GM12874 (cell line): ENCODE measurements around the gene ADCY7.

Experiments used
- TF ChIP-seq, protein P1 (sequence below): IDR thresholded peaks from 2 replicates; pipeline ENCODE4 v1.5.1; 2011; ENCODE audit warnings: low read depth, mild to moderate bottlenecking, control low read depth, low read length, moderate library complexity; ENCODE audit not compliant: insufficient read depth

ADCY7 gene

DNA sequence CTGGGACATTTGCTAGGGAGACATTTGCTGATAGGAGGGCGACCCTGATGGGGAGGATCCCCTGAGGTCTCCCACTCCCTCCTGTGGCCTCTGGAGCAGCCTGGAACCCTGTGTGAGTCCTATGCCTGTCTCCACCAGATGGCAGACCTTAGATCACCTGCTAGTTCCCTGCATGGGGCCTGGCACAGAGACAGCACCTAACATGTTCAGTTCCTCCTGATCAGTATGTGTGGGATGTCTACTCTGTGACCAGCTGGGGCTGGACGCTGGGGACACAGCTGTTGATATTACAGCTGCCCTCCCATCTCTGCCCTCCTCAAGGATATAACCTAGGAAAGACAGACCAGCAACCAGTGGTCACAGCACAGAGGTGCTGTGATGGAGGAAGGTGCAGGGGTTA lies 1.1 kb upstream of the ADCY7 start:
- TF ChIP-seq, protein P1, sequence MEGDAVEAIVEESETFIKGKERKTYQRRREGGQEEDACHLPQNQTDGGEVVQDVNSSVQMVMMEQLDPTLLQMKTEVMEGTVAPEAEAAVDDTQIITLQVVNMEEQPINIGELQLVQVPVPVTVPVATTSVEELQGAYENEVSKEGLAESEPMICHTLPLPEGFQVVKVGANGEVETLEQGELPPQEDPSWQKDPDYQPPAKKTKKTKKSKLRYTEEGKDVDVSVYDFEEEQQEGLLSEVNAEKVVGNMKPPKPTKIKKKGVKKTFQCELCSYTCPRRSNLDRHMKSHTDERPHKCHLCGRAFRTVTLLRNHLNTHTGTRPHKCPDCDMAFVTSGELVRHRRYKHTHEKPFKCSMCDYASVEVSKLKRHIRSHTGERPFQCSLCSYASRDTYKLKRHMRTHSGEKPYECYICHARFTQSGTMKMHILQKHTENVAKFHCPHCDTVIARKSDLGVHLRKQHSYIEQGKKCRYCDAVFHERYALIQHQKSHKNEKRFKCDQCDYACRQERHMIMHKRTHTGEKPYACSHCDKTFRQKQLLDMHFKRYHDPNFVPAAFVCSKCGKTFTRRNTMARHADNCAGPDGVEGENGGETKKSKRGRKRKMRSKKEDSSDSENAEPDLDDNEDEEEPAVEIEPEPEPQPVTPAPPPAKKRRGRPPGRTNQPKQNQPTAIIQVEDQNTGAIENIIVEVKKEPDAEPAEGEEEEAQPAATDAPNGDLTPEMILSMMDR, result peak; percentile 46; the same call in 1 of the 2 replicates

DNA sequence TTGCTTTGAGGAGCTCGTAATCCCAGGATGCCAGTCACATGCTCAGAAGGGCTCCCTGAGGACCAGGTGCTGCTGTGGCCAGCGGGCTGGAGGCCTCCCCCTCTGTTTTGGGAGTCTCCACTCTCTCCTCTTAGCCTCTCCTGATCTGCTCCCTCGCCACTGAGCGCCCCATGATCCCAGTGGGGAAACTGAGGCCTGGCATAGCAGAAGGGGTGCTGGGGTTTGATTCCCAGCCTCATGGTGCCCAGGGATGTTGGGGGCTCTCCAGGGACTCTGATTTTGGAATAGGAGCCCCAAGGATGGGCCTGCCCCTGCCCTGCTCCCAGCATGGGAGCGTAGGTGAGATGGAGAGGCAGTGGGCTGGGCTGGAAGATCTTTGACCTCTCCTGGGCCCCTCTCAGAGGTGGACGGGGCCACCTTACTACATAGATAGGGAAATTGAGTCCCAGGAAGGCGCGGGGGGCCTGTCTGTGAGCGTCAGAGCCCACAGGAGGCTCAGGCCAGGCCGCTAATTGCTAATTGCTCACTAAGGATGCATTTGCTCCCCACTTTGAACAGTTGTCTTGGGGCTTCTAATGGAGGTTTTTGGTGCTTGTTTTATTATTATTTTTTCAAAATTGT lies 525 bp upstream of the ADCY7 start:
- TF ChIP-seq, protein P1, result no peak

DNA sequence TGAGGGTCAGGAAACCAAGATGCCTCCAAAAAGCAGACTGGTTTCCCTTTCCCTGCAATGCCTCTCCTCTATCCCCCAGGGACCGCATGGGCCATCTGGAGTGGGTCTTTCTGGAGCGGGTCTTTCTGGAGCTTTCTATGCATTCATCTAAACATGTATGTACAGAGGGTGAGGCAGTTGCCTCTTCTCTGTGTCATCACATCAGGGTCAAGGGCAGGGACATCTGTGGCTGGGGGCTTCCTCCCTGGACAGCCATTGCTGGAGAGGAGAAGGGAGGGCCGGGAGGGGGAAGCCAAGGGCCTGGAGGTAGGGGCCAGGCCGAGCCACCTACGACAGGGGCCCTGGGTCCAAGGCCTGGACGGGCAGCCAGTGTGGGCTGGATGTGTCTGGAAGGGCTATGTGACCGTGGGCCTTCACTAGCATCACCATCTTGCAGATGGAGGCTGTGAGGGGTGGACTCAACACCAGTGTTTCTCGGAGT lies 840 bp downstream of the ADCY7 start:
- TF ChIP-seq, protein P1, result no peak

DNA sequence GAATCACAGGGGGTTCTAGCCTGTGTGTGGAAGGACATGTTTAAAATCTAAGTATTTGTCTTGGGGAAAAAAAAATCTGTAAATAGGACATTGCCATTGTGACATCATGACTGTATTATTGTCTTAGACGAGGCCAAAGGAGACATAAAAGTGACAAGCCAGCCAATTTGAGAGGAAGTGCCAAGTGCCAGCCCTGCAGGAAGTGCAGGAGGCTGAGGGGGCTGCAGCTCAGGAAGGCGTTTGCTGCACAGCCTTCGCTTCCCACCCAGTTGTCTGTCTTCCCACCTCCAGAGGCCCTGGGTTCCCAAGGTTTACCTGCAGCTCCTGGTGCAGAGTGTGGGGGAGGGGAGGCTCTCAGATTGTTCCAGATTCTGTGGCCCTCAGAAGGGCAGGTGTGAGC lies 1.3 kb downstream of the ADCY7 start:
- TF ChIP-seq, protein P1, result no peak

DNA sequence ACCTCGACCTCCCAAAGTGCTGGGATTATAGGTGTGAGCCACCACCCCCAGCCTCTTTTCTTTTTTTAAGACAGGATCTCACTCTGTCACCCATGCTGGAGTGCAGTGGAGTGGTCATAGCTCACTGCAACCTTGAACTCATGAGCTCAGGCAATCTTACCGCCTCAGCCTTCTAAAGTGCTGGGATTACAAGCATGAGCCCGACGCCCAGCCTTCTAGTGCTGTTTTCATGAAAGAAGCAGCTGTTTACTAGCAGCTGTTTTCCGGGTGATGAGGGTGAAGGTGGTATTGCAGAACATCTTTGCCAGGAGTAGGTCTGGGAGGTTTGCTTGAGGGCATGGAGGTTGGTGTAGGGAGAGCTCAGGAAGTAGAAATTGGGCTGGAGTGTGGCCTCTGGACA lies 2.0 kb downstream of the ADCY7 start:
- TF ChIP-seq, protein P1, result no peak

DNA sequence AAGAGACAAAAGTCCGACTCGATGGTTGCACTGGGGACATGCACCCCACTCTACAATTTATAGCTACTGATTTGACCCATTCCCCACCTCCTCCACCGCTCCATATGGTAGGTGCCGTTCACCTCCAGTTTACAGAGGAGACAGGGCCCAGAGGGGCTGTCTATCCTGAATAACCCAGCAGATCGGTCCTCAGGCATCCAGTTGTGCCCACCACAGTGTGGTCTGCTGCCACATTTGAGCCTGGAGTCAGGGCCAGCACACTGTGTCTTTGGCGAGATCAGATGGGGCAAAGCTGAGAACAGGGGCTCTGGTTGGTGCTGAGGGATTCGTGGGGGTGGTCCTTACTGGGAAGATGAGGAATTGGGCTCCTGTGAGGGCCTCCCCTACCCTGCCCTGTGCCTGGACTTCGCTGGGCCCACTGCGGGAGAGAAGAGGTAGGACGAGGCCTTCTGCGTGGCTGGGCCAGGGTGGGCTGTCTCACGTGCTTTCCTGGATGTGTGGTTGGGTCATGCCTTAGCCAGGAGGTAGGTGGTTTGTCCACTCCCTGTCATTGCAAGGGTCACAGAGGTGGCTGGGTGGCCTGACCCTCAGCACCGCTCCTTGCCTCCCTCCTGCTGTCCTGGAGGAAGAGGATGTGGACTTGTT lies 2.8 kb downstream of the ADCY7 start:
- TF ChIP-seq, protein P1, result no peak

DNA sequence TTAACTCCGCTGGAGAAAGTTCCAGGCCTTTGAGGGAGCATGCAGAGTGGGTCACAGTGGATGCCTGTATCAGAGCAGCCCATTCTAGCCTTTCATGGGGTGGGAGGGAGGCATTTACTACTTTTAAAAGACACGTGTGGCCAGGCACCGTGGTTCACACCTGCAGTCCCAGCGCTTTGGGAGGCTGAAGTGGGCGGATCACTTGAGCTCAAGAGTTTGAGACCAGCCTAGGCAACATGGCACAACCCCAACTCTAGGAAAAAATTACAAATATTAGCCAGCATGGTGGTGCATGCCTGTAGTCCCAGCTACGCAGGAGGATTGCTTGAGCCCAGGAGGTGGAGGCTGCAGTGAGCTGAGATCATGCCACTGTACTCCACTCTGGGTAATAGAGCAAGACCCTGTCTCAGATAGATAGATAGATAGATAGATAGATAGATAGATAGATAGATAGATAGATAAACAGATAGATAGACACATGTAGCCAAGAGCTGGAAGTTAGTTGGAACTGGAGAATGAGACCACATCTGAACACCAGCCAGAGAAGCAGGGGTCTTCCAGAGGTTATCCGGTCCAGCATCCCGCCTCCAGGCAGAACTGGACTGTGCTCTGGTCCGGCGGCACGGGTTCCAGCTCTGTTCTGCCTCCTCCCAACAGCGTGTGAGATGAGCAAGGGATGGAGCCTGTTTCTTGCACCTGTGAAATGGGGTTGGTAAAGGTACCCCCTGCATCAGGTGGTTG lies 3.6 kb downstream of the ADCY7 start:
- TF ChIP-seq, protein P1, result no peak
